Brain (organoid and tissue), 1 donor: ENCODE data around the gene LYRM9. TPM values are rescaled to one million over a fixed set of nuclear protein-coding genes. Genes with fewer than 3 reads are reported as not detected.

Experiments
- polyA plus RNA-seq: library from polyadenylated mRNA; stranded (reverse); fragments of 350-450 nt; fragmentation: Illumina TruSeq; extraction: RNeasy Lipid Tissue Mini Kit (QIAGEN cat#74804); gene quantifications from one replicate; pipeline ENCODE4 v1.2.3, GENCODE V29; 2015; ENCODE audit warnings: low read depth, low replicate concordance; ENCODE audit not compliant: insufficient read depth

The LYRM9 gene
- polyA plus RNA-seq, 1 donor from 2014 or later: 19.9 TPM

Other genes with a start within 250 kb of the LYRM9 start
- gene NOS2, start 92.8 kb downstream of the LYRM9 start, polyA plus RNA-seq: 1.7 TPM
- 20.2 TPM for gene NLK, start 149.3 kb upstream of the LYRM9 start, polyA plus RNA-seq